ENCODE data around the gene DHX40.
"Not testable (repeated sequence)": the region's sequence is repeated elsewhere in the genome, so short reads cannot be mapped to it uniquely, and the experiment has no call there.

DHX40 gene

GRCh38 chr17:59542960-59543635 is 22.3 kb upstream of the DHX40 start:
- H3K27me3 Mint-ChIP-seq: peaks cover 9% of the 10 kb centered on the region
- H3K36me3 Mint-ChIP-seq: no peaks in the 10 kb centered on the region
- H3K9me3 Mint-ChIP-seq (ENCODE audit: low read depth): no peaks in the 10 kb centered on the region
- H3K4me1 Mint-ChIP-seq (ENCODE audit: low read depth): no peaks in the 10 kb centered on the region
- H3K27ac Mint-ChIP-seq: no peak overlapping the region
- no peak overlapping the region for H3K4me3 Mint-ChIP-seq

GRCh38 chr17:59545942-59546341 is 19.5 kb upstream of the DHX40 start:
- Mint-ChIP-seq H3K27me3 (peaks cover 7% of the 10 kb centered on the region), H3K27ac (no peak overlapping the region), H3K9me3 (ENCODE audit: low read depth) (no peaks in the 10 kb centered on the region), H3K4me3 (no peak overlapping the region), H3K36me3 (no peaks in the 10 kb centered on the region), H3K4me1 (ENCODE audit: low read depth) (no peaks in the 10 kb centered on the region)

GRCh38 chr17:59547131-59547915 is 18.1 kb upstream of the DHX40 start:
- H3K9me3 Mint-ChIP-seq (ENCODE audit: low read depth): no peaks in the 10 kb centered on the region
- no peak overlapping the region for H3K4me3 Mint-ChIP-seq
- peaks cover 2% of the 10 kb centered on the region for H3K27me3 Mint-ChIP-seq
- no peaks in the 10 kb centered on the region for H3K4me1 Mint-ChIP-seq (ENCODE audit: low read depth)
- H3K27ac Mint-ChIP-seq: no peak overlapping the region
- no peaks in the 10 kb centered on the region for H3K36me3 Mint-ChIP-seq

- H3K36me3 Mint-ChIP-seq; H3K27ac Mint-ChIP-seq; H3K4me3 Mint-ChIP-seq; H3K9me3 Mint-ChIP-seq (ENCODE audit: low read depth); H3K27me3 Mint-ChIP-seq; H3K4me1 Mint-ChIP-seq (ENCODE audit: low read depth): not testable (repeated sequence)
Measured at GRCh38 chr17:59548985-59549384, 16.4 kb upstream of the DHX40 start.

- H3K27me3 Mint-ChIP-seq: peaks cover 1% of the 10 kb centered on the region
Measured at GRCh38 chr17:59550703-59551102, 14.7 kb upstream of the DHX40 start.

GRCh38 chr17:59558039-59558438 is 7.4 kb upstream of the DHX40 start:
- Mint-ChIP-seq H3K27ac (no peak overlapping the region), H3K4me1 (ENCODE audit: low read depth) (no peaks in the 10 kb centered on the region)

More at GRCh38 chr17:59550703-59551102, 14.7 kb upstream of the DHX40 start:
- no peaks in the 10 kb centered on the region for H3K9me3 Mint-ChIP-seq (ENCODE audit: low read depth)
- no peaks in the 10 kb centered on the region for H3K4me1 Mint-ChIP-seq (ENCODE audit: low read depth)
- H3K36me3 Mint-ChIP-seq: no peaks in the 10 kb centered on the region
- no peak overlapping the region for H3K4me3 Mint-ChIP-seq
- H3K27ac Mint-ChIP-seq: no peak overlapping the region

GRCh38 chr17:59558953-59559352 is 6.5 kb upstream of the DHX40 start:
- Mint-ChIP-seq H3K4me1 (ENCODE audit: low read depth) (no peaks in the 10 kb centered on the region), H3K9me3 (ENCODE audit: low read depth) (no peaks in the 10 kb centered on the region), H3K27ac (no peak overlapping the region), H3K27me3 (peaks cover 1% of the 10 kb centered on the region), H3K4me3 (no peak overlapping the region), H3K36me3 (no peaks in the 10 kb centered on the region)

More at GRCh38 chr17:59558039-59558438, 7.4 kb upstream of the DHX40 start:
- H3K36me3 Mint-ChIP-seq: no peaks in the 10 kb centered on the region
- H3K27me3 Mint-ChIP-seq: peaks cover 1% of the 10 kb centered on the region
- H3K4me3 Mint-ChIP-seq: no peak overlapping the region
- H3K9me3 Mint-ChIP-seq (ENCODE audit: low read depth): no peaks in the 10 kb centered on the region

GRCh38 chr17:59561042-59561441 is 4.4 kb upstream of the DHX40 start:
- H3K27me3 Mint-ChIP-seq: no peaks in the 10 kb centered on the region
- H3K4me3 Mint-ChIP-seq: no peak overlapping the region
- H3K27ac Mint-ChIP-seq: no peak overlapping the region
- H3K4me1 Mint-ChIP-seq (ENCODE audit: low read depth): peaks cover 8% of the 10 kb centered on the region
- H3K36me3 Mint-ChIP-seq: no peaks in the 10 kb centered on the region
- no peaks in the 10 kb centered on the region for H3K9me3 Mint-ChIP-seq (ENCODE audit: low read depth)

GRCh38 chr17:59565959-59566324 is 532 bp downstream of the DHX40 start:
- Mint-ChIP-seq H3K4me3 (peak overlapping the region; percentile 100), H3K36me3 (peaks cover 3% of the 10 kb centered on the region), H3K4me1 (ENCODE audit: low read depth) (peaks cover 28% of the 10 kb centered on the region), H3K9me3 (ENCODE audit: low read depth) (no peaks in the 10 kb centered on the region), H3K27ac (peak overlapping the region; percentile 96), H3K27me3 (no peaks in the 10 kb centered on the region)

GRCh38 chr17:59569151-59569550 is 3.7 kb downstream of the DHX40 start:
- H3K27me3 Mint-ChIP-seq; H3K36me3 Mint-ChIP-seq; H3K4me3 Mint-ChIP-seq; H3K27ac Mint-ChIP-seq; H3K9me3 Mint-ChIP-seq (ENCODE audit: low read depth): not testable (repeated sequence)
- peaks cover 39% of the 10 kb centered on the region for H3K4me1 Mint-ChIP-seq (ENCODE audit: low read depth)

GRCh38 chr17:59572301-59572924 is 7.0 kb downstream of the DHX40 start:
- H3K4me3 Mint-ChIP-seq: no peak overlapping the region

GRCh38 chr17:59584168-59584567 is 18.8 kb downstream of the DHX40 start:
- not testable (repeated sequence) for H3K36me3 Mint-ChIP-seq; H3K9me3 Mint-ChIP-seq (ENCODE audit: low read depth); H3K27ac Mint-ChIP-seq; H3K4me3 Mint-ChIP-seq; H3K4me1 Mint-ChIP-seq (ENCODE audit: low read depth); H3K27me3 Mint-ChIP-seq

More at GRCh38 chr17:59572301-59572924, 7.0 kb downstream of the DHX40 start:
- no peaks in the 10 kb centered on the region for H3K9me3 Mint-ChIP-seq (ENCODE audit: low read depth)
- peak overlapping the region; percentile 72 for H3K27ac Mint-ChIP-seq
- peaks cover 7% of the 10 kb centered on the region for H3K36me3 Mint-ChIP-seq
- H3K27me3 Mint-ChIP-seq: no peaks in the 10 kb centered on the region
- H3K4me1 Mint-ChIP-seq (ENCODE audit: low read depth): peaks cover 19% of the 10 kb centered on the region

GRCh38 chr17:59600169-59600568 is 34.8 kb downstream of the DHX40 start:
- H3K27me3 Mint-ChIP-seq: no peaks in the 10 kb centered on the region
- no peak overlapping the region for H3K4me3 Mint-ChIP-seq
- H3K9me3 Mint-ChIP-seq (ENCODE audit: low read depth): no peaks in the 10 kb centered on the region

GRCh38 chr17:59601130-59601529 is 35.7 kb downstream of the DHX40 start:
- Mint-ChIP-seq H3K4me1 (ENCODE audit: low read depth) (no peaks in the 10 kb centered on the region), H3K27me3 (no peaks in the 10 kb centered on the region), H3K27ac (peak overlapping the region; percentile 19), H3K36me3 (peaks cover 12% of the 10 kb centered on the region), H3K4me3 (no peak overlapping the region), H3K9me3 (ENCODE audit: low read depth) (no peaks in the 10 kb centered on the region)

More at GRCh38 chr17:59600169-59600568, 34.8 kb downstream of the DHX40 start:
- Mint-ChIP-seq H3K36me3 (peaks cover 9% of the 10 kb centered on the region), H3K27ac (no peak overlapping the region), H3K4me1 (ENCODE audit: low read depth) (no peaks in the 10 kb centered on the region)

GRCh38 chr17:59607061-59607460 is 41.7 kb downstream of the DHX40 start:
- H3K36me3 Mint-ChIP-seq: peaks cover 18% of the 10 kb centered on the region
- no peak overlapping the region for H3K27ac Mint-ChIP-seq

More at GRCh38 chr17:59607061-59607460, 41.7 kb downstream of the DHX40 start:
- no peaks in the 10 kb centered on the region for H3K4me1 Mint-ChIP-seq (ENCODE audit: low read depth)
- no peaks in the 10 kb centered on the region for H3K27me3 Mint-ChIP-seq
- H3K9me3 Mint-ChIP-seq (ENCODE audit: low read depth): no peaks in the 10 kb centered on the region
- H3K4me3 Mint-ChIP-seq: no peak overlapping the region

All from activated naive CD8-positive, alpha-beta T cell (primary cell).